T-helper 2 cell treated with Interferon-gamma antibody and Interleukin-4, amounts not matched to agents 100 ng/mL and 5 ng/mL, for 36 hours (primary cell): ENCODE data around the gene MYO6. TPM values are rescaled to one million over a fixed set of nuclear protein-coding genes. Genes with fewer than 3 reads are reported as not detected.
"Not testable (repeated sequence)": the region's sequence is repeated elsewhere in the genome, so short reads cannot be mapped to it uniquely, and the experiment has no call there.

Experiments used
- intact Hi-C: fragments of 100-400 bp; cut with micrococcal nuclease; formaldehyde crosslinking; loops from one replicate; pipeline ENCODE4 v1.15.1; 2023
- total RNA-seq: library from RNA; stranded (reverse); gene quantifications from 2 replicates; pipeline ENCODE4 v1.2.3, GENCODE V29; 2022

MYO6 gene
- total RNA-seq, 1 donor from 2014 or later, result 0.41 TPM

DNA sequence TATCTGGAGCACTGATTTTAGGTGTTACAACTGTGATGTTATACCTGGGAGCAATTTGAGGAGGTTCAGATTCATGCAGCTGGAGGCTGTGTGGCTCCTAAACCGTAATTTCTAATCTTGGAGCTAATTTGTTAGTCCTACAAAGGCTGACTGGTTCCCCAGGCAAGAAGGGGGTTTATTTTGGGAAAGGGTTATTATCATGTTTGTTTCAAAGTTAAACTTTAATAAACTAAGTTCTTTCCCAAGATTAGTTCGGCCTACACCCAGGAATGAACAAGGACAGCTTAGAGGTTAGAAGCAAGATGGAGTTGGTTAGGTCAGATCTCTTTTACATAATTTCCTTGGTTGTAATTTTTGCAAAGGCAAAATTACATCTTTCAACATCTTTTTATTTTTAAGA, 135.8 kb downstream of the MYO6 start:
- intact Hi-C loops, result no loop called here

DNA sequence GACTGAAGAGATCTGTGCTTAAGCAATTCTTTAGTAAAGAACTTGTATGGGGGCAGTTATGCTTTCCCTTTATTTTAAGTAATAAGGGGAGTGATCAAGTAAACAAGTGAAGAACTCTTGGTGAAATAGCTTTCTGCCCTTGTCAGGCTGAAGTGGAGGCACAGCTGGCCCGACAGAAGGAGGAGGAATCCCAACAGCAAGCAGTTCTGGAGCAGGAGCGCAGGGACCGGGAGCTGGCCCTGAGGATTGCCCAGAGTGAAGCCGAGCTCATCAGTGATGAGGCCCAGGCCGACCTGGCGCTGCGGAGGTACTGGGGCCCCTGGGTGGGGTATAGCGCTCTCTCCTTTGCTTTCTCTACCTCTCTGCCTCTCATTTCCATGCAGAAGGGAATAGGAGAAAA, 143.3 kb downstream of the MYO6 start:
- intact Hi-C loops, result no loop called here

GRCh38 chr6:75893058-75893775, 144.2 kb downstream of the MYO6 start:
- intact Hi-C loops, result no loop called here

DNA sequence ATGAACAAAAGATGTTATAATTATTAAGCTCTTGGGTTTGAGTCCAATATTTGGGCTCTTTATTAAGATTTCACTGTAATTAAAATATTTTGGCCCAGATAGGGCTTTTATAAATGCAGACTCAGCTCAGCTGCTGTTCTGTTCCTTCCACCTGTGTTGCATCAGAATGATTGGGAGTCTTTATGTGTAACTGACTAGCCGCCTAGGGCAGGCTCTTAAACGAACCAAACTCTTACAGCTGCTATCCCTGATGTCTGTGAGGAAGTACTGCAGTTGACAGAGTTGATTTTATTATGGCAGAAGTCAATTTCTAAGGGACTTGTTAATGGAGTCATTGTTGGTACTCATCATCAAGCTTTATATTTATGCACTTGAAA, 144.7 kb downstream of the MYO6 start:
- intact Hi-C loops, result no loop called here

DNA sequence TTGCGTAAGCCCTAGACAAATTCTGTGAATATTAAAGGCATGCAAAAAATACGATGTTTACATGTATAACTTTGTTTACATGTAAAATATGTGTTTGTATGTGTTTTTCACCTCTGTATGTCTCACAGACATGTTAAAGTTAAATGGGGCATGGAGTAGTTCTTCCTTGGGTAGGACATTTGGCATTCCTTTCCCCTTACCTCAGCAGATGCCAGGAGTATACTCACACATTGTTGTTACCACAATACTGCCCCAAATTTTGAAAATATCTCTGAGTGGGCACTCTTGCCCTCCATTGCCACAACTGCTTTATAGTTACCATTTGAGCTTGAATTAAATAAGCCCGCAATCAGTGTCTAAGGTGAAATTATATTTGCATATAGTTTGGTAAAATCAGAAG, 147.5 kb downstream of the MYO6 start:
- intact Hi-C loops, result no loop called here

DNA sequence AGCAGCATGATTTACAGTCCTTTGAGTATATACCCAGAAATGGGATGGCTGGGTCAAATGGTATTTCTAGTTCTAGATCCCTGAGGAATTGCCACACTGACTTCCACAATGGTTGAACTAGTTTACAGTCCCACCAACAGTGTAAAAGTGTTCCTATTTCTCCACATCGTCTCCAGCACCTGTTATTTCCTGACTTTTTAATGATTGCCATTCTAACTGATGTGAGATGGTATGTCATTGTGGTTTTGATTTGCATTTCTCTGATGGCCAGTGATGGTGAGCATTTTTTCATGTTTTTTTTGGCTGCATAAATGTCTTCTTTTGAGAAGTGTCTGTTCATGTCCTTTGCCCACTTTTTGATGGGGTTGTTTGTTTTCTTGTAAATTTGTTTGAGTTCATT, 151.2 kb downstream of the MYO6 start:
- intact Hi-C loops, result not testable (repeated sequence)

DNA sequence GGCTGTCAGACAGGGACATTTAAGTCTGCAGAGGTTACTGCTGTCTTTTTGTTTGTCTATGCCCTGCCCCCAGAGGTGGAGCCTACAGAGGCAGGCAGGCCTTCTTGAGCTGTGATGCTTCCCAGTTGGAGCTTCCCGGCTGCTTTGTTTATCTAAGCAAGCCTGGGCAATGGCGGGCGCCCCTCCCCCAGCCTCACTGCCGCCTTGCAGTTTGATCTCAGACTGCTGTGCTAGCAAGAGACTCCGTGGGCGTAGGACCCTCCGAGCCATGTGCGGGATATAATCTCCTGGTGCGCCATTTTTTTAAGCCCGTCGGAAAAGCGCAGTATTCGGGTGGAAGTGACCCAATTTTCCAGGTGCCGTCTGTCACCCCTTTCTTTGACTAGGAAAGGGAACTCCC, 156.1 kb downstream of the MYO6 start:
- intact Hi-C loops, result not testable (repeated sequence)

DNA sequence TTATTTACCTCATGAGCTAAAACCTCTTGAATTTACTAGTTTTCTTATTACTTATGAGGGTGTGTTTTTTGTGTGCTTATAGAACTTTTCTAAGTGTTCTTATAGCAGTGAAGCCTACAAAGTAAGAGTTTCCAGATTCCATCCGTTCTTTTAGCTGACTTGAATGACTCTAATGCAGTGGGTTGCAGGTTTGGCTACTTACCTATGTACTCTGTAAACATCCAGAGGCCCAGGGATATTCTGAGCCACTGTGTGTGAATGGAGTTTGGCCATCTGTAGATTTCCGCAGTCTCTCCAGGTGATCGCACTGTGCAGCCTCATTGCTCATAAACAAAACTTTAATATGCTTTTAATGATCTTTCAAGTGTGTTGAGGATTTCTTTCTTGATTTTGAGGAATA, 157.8 kb downstream of the MYO6 start:
- intact Hi-C loops, result no loop called here

DNA sequence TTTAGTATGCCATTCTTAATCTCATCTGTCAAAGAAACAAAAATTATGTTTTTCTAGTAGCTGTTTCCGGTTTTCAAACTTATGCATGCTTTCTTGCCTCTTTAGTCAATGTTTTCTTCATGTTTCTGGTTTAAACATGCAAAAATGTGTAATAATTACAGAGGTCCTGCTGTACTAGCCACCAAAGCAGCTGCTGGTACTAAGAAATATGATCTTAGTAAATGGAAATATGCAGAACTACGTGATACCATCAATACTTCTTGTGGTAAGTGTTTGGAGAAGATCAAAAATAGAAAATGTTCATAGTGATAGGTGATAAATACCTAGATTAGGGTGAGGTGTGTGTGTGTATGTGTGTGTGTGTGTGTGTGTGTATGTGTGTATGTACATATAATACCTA, 158.4 kb downstream of the MYO6 start:
- intact Hi-C loops, result no loop called here

- intact Hi-C loops, result no loop called here
Measured at GRCh38 chr6:75913040-75913439, 164.0 kb downstream of the MYO6 start.

GRCh38 chr6:75922226-75922625, 173.2 kb downstream of the MYO6 start:
- intact Hi-C loops, result no loop called here

DNA sequence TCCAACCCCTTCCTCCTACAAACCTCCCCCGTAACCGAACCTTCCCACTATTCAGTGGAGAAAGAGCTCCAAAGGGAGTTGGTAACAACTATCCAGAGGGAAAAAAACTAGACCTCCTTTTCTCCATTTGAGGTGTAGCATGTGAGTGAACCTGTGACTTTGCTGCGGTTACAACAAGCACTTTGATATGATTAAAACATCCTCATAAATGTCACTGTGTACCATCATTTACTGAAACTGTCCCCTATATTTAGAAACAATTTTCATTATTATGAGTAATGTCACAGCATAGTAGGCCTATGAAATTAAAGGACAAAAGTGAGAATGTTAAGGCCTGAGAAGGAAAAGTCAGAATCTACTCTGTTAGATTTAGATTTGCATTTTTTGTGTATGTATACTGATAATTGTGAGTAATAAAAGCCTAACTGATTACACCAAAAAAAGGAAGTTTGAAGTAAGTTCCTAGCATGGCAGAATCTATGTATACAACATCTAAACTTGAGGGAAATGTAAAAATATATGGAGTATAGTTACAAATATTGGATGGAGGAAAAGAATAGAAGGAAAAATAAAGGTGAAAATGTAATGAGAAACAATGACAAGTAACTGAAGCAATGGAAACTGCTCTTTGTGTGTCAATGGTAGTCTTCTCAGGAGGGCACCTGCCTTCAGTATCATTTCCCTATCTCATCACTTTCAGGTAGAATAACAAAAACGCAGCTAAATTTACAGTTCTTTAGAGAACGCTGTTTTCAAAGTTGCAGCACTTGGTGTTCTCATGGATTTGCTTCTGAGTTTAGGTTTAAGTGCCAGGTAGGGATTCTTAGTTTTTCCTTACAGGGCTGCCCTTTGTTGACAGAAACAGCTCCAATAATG, 177.5 kb downstream of the MYO6 start:
- intact Hi-C loops, result no loop called here

DNA sequence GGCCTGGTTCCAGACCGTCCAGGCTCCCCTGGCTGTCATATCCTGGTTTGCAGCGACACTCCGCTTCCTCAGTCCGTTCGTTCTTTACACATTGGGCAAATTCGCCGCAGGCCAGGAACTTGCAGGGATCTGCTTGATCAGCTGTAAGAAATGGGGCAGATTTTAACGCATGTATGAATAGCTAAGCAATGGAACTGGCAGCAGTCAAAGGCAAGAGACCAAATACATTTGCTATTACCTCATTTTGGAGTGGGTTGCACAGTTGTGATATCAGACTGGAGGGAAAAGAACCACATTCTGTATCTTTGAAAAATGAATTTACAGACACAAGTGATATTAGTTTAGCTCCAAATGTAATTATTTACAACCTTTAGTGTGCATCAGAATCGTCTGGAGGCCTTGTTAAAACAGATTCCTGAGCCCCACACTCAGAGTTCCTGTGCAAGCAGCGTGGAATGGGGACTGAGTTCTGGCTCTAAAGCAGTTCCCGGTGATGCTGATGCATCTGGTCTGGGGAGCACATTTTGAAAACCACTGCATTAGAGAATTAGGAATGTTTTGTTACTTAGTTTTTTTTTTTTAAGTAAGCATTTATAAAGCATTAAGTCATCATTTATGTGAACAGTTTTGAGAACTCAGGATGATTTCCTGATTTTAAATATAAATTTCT, 182.1 kb downstream of the MYO6 start:
- intact Hi-C loops, result no loop called here

- intact Hi-C loops, result no loop called here
Measured at GRCh38 chr6:75932067-75932466, 183.0 kb downstream of the MYO6 start.

- intact Hi-C loops, result no loop called here
Measured at GRCh38 chr6:75933387-75933975, 184.4 kb downstream of the MYO6 start.

DNA sequence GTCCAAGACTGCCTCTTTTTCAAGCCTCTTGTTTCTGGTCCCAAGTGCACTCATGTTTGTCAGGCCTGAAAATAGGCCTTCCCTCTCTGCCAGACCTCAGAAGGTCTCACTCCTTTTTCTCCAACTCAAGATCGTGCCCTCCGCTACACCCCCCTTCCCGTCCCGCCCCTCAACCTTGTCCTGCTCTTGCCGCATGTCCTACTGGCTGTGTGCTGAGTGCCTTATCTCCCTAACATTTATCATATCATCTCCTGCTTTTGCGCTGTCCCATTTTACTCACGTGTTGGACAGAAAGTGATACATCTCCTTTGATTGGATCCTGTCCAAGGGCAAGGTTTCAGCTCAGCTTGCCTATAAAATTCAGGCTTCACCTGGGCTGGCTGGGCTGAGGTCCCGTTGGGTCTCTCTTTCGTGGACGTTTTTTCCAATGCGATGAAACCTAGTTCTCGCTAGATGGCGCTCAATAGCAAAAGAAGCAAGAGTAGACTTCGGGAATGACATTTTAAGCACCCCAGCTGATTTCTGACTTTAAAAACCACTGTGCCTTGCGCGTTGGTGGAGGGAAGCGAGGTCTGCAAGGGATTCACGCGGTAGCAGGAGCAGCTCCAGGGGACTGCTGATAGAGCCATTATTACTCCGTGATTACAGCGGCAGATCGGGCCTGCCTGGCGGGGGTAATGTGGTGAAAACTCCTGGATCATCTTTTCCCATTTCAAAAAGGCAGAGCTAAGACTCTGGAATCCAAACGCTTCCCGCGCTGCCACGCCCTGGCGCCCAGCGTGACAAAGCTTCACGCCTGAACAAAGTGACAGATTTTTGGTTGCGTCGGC, 185.8 kb downstream of the MYO6 start:
- intact Hi-C loops, result loop anchor here (2.0 to 5.0 kb wide), 2 partner anchors 927 to 1522 kb away; no protein-coding TSS in a partner anchor

DNA sequence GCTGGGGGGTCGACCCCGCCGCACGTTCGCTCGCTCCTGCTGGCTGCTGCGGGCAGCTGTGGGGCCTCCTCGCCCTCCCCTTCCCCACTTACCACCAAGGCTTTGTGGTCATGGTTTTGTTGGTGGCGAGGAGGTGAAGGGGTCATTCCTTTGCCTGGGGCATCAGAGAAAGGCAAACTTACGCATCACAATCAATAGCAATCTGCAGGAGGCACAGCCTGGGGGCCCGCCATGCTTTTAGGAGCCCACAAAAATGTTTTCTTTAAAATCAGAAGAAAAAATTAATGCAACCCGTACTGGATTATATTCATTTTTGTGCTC, 186.4 kb downstream of the MYO6 start:
- intact Hi-C loops, result loop anchor here (2.0 to 5.0 kb wide), 2 partner anchors 927 to 1521 kb away; no protein-coding TSS in a partner anchor

GRCh38 chr6:75936682-75937081, 187.6 kb downstream of the MYO6 start:
- intact Hi-C loops, result loop anchor here (5.0 kb wide), 1 partner anchor 926 kb away; no protein-coding TSS in a partner anchor

DNA sequence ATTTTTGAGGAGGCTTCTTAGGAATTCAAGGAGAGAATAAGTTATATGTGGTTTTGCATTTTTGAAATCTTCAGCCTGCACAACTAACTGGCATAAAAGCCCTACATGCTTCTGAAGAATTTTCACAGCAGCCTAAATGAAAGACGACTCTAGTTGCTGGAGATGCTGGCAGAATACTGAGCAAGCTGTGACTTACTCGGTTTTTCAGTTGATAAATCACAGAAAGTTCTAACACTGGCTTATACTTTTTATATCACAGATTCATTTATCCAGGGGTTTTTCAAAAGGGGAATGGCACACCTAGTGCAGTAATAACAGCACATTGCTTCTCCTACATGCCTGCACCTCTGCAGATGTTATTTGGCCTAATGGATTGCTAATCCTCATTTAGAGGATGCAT, 188.8 kb downstream of the MYO6 start:
- intact Hi-C loops, result loop anchor here (5.0 kb wide), 1 partner anchor 924 kb away; no protein-coding TSS in a partner anchor

DNA sequence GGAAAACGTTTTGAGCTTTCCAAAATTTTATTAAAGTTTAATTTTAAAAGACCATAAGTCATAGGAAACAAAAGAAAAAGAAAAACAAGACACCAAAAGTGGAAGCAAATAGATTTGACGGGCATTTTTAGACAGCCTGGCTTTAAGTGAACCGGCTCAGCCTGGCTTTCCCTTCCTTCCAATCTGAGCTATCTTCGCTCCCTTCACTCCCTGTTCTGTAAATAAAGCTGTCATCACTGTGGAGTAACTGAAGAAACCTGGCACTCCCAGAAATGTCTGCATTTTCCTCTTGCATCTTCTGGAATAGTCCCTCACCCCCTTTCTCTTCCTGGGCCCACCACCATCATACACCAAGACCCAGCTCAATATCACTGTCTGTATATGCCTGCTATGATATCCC, 191.5 kb downstream of the MYO6 start:
- intact Hi-C loops, result no loop called here

- intact Hi-C loops, result no loop called here
Measured at GRCh38 chr6:75941509-75941908, 192.5 kb downstream of the MYO6 start.
